ENCODE results near the gene GBGT1.
A peak's percentile ranks its signal among the peaks of the same experiment; 100 is the strongest.

The GBGT1 gene

DNA sequence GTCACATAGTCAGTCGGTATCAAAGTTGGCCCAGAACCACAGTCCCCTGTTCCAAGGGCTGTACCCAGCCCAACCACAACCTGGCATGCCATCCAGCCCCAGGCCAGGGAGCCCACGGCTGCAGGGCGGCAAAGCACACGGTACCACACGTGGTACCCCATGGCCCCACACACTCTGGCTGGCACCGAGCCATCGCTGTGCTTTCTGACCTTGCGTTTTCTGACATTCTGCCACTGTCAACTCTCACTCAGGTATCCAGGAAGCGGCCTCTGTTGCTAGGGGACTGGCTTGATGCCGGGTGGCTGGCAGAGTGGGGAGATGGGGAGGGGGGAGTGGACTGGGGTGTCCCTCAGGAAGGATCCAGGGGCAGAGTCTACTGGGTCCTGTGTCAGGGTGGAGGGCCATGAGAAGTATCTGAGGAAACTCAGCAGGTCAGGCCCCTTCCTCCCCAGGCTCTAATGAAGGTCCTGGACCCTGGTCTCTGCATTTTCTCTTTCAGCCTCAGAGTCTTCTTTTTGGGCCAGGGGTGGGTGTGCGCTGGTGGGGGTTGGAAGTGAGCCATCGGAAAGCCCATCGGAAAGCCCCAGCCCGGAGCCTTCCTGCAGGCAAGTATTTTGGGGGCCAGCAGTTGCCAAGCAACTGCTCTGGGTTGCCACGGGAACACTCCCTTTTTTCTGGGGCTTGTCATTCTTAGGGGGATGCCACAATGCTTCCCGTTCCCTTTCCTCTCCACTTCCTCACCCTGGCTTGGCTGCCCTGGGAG is 21.7 kb downstream of the GBGT1 start:
- DNase-seq, result no peak

DNA sequence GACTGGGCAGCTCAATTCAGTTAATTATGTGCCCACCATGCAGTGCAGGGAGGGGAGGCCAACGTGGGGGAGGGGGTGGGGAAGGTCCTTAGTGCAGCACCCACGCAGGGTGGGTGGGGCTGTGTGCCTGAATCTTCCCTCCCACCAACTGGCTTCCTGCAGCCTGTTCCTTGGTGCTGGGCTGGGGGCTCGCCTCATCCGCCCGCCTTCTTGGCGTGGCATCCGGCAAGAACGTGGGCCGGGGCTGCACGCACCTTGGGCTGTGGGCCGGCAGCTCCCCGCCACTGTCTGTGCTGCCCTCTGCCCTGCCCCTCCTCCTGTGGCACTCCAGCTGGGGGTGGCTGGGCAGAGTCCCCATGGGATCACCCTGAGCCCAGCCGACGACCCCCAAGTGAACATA is 23.1 kb downstream of the GBGT1 start:
- no peak for DNase-seq

DNA sequence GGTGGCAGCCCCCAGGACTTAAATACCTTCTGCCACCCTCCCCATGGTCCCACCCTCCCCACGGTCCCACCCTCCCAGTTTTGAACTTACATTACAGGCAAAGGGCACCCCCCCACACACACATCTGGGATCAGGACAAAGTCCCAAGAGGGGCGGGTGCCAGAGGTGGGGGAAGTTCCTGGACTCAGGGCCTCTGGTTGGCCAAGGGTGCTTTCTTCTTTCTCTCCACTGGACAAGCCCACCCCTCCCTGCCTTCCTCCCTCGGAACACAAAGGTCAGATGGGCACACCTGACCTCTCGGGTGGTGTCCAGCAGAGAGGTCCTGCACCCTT is 23.6 kb downstream of the GBGT1 start:
- DNase-seq, result no peak

DNA sequence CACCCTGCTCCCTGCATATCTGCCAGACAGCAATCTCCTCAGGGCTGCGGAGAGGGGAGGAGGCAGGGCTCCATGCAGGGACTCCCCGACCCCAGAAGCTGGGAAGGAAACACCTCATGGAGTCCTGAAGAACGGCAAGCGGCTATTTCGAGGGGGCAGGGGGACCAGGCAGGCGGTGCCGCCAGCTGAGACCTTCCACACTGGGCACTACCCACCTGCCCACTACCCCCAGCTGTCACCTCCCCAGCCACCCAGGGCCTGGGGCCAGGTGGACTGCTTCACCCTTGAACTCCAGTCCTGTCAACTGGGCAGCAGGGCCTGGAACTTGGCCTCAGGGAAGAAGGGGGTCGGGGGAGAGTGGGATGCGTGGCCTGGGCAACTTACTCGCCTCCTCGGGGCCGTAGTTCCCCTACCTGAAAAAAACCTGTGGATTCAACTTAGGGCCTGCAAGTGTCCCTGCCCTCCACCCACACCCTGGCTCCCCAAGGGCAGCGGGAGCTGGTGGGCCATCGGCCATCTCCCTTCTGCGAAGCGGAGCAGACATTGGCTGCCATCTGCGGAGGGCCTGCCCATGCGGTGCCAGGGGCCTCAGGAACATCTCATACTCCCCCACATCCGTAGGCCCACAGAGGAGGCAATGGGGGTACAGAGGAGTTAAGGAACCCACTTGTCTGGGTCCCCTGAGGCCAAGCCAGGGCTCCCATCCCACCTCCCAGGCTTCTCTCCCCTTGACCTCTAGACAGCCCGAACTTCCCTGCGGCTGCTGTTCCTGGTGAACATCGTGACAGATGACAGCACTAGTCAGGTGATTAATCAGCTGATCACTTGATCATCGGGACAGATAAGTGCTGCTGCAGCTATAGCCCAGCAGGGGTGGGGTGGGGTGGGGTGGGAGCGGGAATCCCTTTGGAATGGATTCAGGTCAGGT is 24.2 kb downstream of the GBGT1 start:
- no peak for DNase-seq

DNA sequence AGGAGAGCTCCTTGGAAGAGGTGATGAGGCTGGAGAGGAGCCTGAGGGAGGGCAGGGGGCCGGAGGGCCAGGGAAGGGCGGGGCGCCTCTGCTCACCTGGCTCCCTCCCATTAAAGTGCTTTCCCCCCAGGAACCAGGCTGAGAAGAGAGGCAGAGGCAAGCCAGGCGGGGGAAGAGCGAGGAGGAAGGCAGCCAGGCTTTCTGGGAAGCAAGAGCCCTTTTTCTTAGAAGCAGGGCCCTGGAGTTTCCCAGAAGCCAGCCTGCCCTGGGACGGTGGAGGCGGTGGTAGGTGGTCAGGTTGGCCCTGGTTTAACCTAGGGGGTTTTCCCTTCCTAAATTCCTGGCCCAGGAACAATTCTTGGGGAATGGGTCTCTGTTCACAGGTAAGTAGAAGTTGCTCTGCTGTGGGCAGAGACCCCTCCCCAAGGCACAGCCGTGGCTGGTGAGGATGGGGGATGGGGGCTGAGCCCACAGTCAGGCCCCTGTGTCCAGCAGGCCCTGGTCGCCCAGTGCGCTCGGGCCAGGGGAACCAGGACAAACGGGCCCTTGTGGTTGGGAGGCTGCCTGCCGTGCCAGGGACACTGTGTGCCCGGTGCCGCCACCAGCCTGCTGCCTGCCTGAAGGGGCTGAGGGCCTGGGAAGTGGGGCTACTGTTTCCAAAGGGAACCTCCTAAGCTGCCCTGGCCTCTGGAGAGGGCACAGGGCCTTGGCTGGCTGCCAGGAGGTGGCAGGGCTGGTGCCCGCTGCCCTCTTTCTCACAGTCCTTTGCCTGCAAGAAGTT is 26.1 kb downstream of the GBGT1 start:
- peak; percentile 90 to 92 for DNase-seq

DNA sequence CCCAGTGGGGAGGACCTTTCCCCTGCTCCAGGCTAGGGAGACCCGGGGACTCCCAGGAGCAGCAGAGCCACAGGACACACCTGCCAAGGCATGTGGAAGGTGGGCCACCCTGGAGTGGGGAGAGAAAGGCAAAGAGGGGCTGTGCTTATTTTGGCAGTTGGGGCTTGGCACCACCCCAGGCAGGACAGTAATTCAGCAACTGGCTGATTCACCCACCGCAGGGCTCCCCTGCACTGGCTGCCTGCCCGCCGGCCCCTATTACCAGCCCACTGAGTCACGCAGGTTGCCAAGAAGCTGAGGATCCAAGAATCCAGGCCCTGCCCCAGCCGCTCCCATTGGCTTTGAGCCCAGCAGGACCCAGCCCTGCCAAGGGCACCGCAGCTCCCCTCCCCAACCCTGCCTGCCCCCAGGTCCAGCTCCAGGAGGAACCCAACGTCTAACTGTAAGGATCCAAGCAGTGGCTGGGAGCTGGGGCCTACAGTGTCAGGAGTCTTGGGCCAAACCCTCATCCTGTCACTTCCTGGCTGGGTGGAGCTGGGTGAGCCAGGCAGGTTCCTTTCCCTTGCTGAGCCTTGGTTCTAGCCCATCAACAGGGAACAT is 28.5 kb downstream of the GBGT1 start:
- DNase-seq, result peak in 1 of 2 donors; percentile 38

DNA sequence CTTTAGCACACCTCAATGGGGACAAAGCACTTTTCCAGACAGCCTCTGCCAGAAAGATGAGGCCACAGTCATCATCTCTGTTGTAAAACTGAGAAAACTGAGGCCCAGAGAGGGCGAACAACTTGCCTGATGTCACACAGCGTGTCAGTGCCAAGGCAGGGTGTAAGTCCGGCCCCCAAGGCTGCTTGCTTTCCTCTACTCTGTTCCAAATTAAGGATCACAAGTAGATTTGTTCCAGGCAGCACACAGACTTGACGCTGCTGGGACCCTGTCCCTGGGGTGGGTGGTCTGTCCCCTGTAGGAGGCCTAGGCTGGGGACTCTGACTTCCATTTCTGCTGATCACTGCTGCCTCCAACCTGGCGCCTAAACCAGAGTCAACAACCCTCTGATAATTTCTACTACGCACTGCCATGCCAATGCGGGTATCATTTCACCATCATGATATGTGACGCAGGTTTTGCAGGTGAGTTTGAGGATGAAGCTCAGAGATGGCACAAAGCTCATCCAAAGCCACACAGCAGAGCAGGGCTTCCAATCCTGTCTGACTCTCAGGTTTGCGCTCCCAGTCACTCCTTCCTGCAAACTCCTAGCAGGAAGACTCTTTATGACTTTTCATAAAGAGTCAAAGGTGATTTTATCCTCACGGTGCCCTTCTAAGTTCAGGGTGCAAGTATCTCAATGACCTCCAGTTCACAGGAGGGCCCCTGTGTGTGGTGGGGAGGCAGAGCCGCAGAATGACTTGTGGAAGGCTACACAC is 29.1 kb downstream of the GBGT1 start:
- DNase-seq, result no peak

DNA sequence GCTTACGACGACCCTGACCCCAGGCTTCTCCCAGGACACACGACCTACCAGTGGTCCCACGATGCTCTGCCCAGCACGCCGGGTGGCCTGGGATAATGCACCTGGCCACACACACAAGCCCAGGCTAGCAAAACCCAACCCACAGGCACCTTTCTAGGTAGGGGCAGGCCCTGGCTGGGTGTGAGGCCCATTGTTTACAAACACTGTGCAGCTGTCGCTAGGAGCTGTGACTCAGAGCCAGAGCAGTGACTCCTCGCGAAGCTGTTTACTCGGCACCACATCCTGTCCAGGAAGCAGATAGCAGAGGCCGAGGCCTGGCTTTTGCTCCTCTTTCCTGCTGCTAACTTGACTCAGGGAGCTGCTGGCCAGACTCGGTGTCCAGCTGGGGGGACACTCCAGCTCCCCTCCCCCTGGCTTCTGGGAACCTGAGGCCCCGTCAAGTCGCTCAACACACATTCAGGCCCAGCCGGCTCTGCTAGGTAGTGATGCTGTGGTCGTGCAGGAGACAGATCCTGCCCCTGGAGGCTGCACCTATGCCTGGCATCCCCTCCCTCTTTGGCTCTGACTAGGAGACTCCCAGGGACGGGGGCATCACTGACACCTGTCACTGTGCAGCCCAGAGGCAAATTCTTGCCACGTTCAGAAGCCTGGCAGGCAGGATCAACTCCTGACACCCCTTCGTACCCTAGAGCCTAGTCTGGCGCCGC is 29.9 kb downstream of the GBGT1 start:
- peak; percentile 71 for DNase-seq

DNA sequence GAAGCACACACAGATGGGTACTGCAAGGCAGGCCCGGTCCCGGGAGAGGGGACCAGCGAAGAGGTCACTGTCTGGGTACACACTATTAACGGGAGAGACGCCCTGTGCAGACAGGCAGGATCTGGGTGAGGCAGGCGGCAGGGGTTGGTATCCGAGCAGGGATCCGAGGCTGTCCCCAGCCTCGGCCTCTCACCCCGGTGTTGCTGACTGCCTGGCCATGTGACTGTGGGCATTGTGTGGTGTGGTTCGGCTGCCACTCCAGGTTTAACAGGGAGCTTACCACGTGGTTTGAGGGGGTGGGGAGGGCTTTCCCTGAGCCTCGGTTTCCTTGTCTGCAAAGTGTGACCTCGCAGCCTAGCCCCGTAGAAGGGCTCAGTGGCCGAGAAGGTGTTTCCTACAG is 31.5 kb downstream of the GBGT1 start:
- DNase-seq, result peak in 1 of 2 donors; percentile 63

DNA sequence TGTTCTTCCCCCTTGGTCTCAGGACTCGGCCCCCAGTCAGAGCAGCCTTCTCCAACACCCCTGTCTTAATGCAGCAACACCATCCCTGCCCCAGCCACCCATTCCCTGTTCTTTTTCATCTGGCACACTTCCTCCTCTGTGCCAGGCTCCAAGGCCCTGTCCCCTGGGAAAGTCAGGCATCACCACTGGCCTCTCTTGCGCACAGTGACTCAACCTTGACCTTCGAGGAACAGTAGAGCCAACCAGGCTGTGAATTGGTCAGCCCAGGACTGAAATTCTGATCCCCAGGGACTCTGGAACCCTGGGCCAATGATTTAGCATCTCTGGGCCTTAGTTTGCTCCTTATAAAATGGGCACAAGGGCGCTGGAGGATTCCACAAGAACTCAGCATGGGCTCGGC is 32.2 kb downstream of the GBGT1 start:
- no peak for DNase-seq

DNA sequence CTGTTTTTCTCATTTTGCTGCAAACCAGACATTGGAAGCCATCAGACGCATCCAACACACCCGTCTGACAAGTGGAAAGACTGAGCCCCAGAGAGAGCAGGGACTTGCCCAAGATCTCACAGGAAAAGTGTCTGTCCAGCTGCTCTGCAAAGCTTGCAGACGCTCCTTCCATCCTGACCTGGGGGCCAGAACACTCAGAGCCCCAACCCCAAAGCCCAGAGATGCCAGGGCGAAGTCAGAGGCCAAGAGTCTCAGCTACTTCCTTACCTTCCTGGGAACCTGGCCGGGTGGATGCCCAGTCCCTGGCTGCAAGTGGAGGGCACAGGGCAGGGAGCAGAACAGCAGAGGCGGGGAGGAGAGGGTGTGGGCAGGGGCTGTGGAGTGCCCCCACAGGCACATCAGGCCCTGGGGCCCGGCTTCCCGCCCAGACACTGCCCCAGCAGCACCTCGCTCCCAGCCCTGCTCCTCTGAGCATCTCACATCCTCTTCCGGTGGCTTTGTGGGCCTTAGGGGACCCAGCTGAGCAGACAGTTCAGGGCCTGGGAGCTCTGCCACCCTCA is 32.9 kb downstream of the GBGT1 start:
- no peak for DNase-seq

DNA sequence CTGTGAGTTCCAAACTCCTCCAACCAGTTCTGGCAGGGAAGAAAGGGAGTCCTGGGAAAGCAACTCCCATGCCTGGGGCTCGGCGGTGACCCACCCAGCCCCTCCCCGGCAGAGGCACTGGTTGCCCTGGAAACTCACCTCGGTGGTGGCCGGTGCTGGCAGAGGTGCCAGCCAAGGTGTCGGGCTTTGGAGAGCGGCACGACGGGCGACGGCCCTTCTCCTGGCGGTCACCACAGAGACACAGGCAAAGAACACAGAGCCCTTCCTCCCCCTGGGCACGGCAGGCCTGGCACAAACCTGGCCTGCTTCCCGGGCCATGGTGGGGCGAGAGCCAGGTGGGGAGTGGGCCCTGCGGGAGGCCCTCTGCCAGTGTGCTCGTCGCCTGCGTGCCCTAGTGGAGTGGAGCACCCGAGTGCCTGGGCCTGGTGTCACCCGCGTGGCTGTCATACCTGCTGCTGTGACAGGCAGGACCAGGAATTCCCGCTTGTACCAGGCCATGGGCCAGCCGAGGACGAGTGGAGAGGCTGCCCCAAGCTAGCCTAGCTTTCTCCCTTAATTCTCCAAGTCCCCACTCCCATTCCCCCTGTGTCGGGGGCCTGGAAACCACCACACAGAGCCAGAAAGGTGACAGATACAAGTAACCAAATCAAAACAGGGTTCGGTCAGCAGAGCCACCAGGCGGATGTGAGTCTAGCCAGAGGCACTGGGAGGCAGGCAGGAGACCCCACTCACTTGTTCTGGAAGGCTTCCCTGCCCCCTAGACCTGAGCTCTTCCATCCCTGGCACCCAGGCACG is 34.5 kb downstream of the GBGT1 start:
- DNase-seq, result peak in 1 of 2 donors; percentile 46

DNA sequence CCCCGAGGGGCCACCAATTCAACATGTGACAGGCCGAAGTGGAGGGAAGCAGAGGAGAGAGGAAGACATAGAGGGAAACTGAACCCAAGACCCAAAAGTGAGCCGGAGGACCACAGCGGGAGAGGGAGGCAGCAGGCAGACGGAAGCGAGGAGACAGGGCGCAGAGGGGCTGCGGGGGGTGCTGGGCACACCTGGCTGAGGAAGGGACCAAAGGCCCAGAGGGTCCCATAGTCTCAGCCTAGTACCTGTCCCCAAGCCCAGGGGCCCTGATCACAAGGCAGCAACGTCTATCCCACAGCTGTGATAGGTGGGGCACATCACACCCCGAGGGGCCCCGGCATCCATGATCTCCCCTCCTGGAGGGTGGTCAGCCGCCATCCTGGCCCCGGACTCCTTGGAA is 35.6 kb downstream of the GBGT1 start:
- DNase-seq, result no peak

DNA sequence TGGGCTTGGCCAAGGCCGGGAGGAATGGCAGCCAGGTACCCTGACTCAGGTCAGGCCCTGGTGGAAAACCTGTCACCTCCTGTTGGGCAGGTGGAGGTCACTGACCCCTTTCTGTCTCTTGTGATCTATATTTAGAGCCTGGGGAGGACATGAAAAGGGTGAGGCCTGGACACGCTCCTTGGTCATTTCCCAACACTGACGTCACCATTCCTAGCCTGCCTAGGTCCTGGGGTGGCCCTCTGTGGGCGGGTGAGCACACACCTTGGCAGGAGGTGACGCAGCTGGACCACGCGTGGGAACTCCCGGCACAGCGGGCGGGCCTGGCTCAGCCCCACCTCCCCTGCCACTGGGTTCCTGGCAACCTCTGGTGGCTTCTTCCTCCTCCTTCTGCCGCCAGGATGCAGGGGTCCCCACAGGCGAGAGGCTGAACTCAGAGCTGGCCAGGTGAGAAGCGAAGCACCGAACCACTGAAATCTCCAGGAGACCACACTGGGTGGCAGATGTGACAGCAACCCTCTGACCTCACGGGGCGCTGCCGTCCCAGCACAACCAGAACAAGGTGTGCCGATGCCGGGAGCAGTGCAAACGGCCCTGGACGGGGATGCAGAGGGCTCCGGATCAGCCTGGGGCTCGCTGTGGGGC is 36.3 kb downstream of the GBGT1 start:
- no peak for DNase-seq

DNA sequence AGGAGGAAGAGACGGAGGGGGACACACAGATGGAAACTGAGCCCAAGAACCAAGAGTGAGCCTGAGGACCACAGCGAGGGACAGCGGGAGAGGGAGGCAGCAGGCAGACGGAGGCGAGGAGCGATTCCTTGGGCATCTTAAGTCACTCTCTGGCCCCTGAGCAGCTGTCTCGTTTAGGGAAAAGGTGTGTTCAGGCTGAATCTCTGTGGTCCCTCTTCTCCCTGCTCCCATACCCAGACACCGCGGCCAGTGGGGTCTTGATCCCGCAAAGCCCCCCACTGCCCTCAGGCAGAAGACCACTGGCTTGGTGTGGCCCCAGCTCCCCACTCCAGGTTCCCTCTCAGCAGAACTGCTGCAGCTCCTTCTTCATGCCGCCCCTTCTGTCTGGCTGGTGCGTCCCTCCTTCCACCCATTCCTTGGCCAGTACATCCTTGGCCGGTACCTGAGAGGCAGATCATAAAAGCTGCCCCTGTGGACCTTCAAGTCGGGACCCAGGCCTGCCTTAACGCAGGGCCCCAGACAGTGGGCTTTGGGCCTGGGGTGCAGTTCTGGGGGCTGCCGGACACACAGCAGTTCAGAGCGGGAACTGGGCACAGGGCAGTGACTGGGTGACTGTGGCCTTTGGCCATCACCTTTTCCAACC is 36.9 kb downstream of the GBGT1 start:
- no peak for DNase-seq

DNA sequence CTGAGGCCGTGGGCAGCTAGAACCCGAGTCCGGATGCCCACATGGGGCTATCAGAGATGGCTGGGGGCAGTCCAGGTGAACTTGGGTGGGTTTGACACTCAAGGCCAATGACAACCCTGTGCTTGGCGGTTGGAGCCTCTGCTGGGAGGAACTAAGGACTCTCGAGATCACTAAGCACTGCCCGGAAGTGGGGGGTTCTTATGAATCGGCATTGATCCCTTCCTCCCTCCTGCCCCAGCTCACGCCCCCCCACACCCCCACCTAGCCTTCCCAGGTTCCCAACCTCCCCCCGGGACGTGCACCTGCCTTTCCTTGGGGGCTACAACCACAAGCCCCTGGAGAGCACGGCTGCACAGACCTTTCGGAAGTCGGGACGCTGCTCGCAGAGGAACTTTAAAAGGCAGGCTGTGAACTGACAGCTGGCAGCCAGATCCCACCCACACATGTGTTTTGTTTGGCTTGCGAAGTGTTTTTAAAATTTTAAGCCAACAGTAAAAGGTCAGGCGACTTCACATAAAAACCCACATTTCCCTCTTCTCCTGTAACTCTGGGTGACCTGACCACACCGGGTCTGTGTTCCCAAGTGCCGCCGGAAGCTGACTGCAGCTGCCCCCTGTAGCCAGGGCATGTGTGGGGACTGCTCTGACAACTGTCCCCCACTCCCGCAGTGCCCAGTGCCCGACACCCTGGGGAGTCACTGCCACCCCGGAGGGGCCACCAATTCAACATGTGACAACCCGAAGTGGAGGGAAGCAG is 37.6 kb downstream of the GBGT1 start:
- no peak for DNase-seq

DNA sequence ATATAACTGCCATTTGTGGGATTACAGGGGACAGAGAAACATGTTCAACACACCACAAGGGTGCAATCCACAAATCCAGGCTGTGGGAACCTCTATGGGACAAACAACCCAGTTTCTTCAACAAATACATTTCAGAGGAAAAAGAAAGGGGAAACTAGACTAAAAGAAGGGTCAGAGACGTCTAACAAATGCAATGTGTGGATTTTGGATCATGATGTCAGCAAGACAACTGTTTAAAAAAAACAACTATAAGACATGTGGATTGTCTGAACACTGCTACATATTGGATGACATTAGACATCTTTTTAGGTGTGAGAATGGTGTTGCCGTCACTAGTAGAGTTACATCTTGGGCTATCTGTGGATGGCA is 38.8 kb downstream of the GBGT1 start:
- DNase-seq, result no peak

DNA sequence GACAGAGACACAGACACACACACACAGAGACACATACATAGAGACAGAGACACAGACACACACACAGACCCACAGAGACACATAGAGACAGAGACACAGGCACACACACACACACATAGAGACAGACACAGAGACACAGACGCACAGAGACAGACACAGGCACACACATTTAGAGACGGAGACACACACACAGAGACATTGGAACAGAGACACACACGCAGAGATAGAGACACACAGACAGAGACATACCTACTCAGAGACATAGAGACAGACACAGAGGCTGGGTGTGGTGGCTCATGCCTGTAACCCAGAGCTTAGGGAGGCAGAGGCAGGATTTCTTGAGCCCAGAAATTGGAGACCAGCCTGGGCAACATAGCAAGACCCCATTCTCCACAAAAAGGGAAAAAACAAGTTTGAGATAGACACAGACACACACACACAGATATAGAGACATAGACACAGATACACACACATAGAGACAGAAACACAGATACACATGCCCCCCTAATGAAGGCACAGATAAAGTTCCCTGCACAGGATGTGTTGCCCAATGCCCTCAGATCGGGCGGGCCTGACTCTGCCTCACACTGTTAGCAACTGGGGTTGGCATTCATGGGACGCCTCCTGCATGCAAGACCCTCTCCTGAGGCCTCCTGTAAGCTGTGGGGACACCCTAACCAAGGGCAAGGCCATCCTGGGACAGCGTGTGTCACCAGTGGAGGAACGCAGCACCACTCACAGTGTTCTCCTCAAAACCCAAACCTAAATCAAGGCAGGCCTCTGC is 39.4 kb downstream of the GBGT1 start:
- no peak for DNase-seq
